ENCODE results near the gene CPED1.
"Not testable (repeated sequence)": the region's sequence is repeated elsewhere in the genome, so short reads cannot be mapped to it uniquely, and the experiment has no call there.

Gene CPED1

GRCh38 chr7:121183883-121184282 lies 195.4 kb downstream of the CPED1 start:
- not testable (repeated sequence) for H3K36me3 ChIP-seq (replicated peaks in 1 of 2; ENCODE audit: control insufficient read depth in 2 of 2, insufficient read depth in 2 of 2, low read length in 2 of 2); H2BK15ac ChIP-seq (ENCODE audit: low read length); H3K23ac ChIP-seq (ENCODE audit: low read depth, low read length, poor library complexity); H3K4me2 ChIP-seq (ENCODE audit: insufficient read depth, low read length, poor library complexity, severe bottlenecking); H3K79me1 ChIP-seq (ENCODE audit: low read depth, low read length); H2BK5ac ChIP-seq (ENCODE audit: low read length); H3K27me3 ChIP-seq (ENCODE audit: control insufficient read depth in 3 of 3, insufficient read depth in 3 of 3, low read depth in 1 of 3, low read length in 3 of 3); H2AFZ ChIP-seq (ENCODE audit: low read length); DNase-seq (ENCODE audit: low spot score); H3K4me3 ChIP-seq (ENCODE audit: low read length in 2 of 2); H3K4ac ChIP-seq (ENCODE audit: low read length); H3K14ac ChIP-seq (ENCODE audit: low read length); H4K8ac ChIP-seq (ENCODE audit: low read depth, low read length); H2BK12ac ChIP-seq (ENCODE audit: low read length); H3K9me3 ChIP-seq (replicated peaks in 1 of 2; ENCODE audit: control insufficient read depth in 2 of 2, insufficient read depth in 1 of 2, low read depth in 1 of 2, low read length in 2 of 2); H3K9ac ChIP-seq (ENCODE audit: low read depth, low read length, poor library complexity); H2BK120ac ChIP-seq (ENCODE audit: low read depth, low read length); H3K18ac ChIP-seq (ENCODE audit: low read length); H2AK5ac ChIP-seq (ENCODE audit: low read depth, low read length); H3K27ac ChIP-seq (replicated peaks; ENCODE audit: low read length); H4K91ac ChIP-seq (ENCODE audit: low read depth, low read length, poor library complexity); H3K4me1 ChIP-seq (ENCODE audit: control insufficient read depth in 2 of 2, insufficient read depth in 1 of 2, low read depth in 1 of 2, low read length in 2 of 2)
- WGBS, 2 donors (ENCODE audit: extremely low coverage in 2 of 2, insufficient read length in 2 of 2, insufficient replicate concordance in 1 of 2), result no CpG with 5 or more reads among the region's 4 CpGs

- Histone ChIP-seq H2BK5ac (ENCODE audit: low read length) (no peak overlapping the region), H3K36me3 (replicated peaks in 1 of 2; ENCODE audit: control insufficient read depth in 2 of 2, insufficient read depth in 2 of 2, low read length in 2 of 2) (no peaks in the 10 kb centered on the region), H3K4ac (ENCODE audit: low read length) (no peak overlapping the region), H3K9me3 (replicated peaks in 1 of 2; ENCODE audit: control insufficient read depth in 2 of 2, insufficient read depth in 1 of 2, low read depth in 1 of 2, low read length in 2 of 2) (no peaks in the 10 kb centered on the region), H3K4me3 (ENCODE audit: low read length in 2 of 2) (no peak overlapping the region), H3K14ac (ENCODE audit: low read length) (no peak overlapping the region), H3K4me2 (ENCODE audit: insufficient read depth, low read length, poor library complexity, severe bottlenecking) (no peak overlapping the region), H3K18ac (ENCODE audit: low read length) (no peak overlapping the region), H2BK12ac (ENCODE audit: low read length) (no peak overlapping the region), H4K91ac (ENCODE audit: low read depth, low read length, poor library complexity) (no peak overlapping the region), H2AK5ac (ENCODE audit: low read depth, low read length) (no peak overlapping the region), H3K4me1 (ENCODE audit: control insufficient read depth in 2 of 2, insufficient read depth in 1 of 2, low read depth in 1 of 2, low read length in 2 of 2) (no peaks in the 10 kb centered on the region), H3K23ac (ENCODE audit: low read depth, low read length, poor library complexity) (no peak overlapping the region), H3K9ac (ENCODE audit: low read depth, low read length, poor library complexity) (no peak overlapping the region), H3K79me1 (ENCODE audit: low read depth, low read length) (no peaks in the 10 kb centered on the region), H3K27me3 (ENCODE audit: control insufficient read depth in 3 of 3, insufficient read depth in 3 of 3, low read depth in 1 of 3, low read length in 3 of 3) (no peaks in the 10 kb centered on the region), H4K8ac (ENCODE audit: low read depth, low read length) (no peak overlapping the region), H2BK120ac (ENCODE audit: low read depth, low read length) (no peak overlapping the region), H2BK15ac (ENCODE audit: low read length) (no peak overlapping the region), H3K27ac (replicated peaks; ENCODE audit: low read length) (no peak overlapping the region), H2AFZ (ENCODE audit: low read length) (no peak overlapping the region)
- DNase-seq (ENCODE audit: low spot score), result no peak
- WGBS, 2 donors (ENCODE audit: extremely low coverage in 2 of 2, insufficient read length in 2 of 2, insufficient replicate concordance in 1 of 2), result no CpG with 5 or more reads among the region's 1 CpG
These were observed 198.2 kb downstream of the CPED1 start for GRCh38 chr7:121186746-121187145.

GRCh38 chr7:121187222-121187621 lies 198.7 kb downstream of the CPED1 start:
- Histone ChIP-seq H2BK5ac (ENCODE audit: low read length) (no peak overlapping the region), H2BK120ac (ENCODE audit: low read depth, low read length) (no peak overlapping the region), H4K8ac (ENCODE audit: low read depth, low read length) (no peak overlapping the region), H2BK12ac (ENCODE audit: low read length) (no peak overlapping the region), H4K91ac (ENCODE audit: low read depth, low read length, poor library complexity) (no peak overlapping the region), H3K4ac (ENCODE audit: low read length) (no peak overlapping the region), H2BK15ac (ENCODE audit: low read length) (no peak overlapping the region), H3K79me1 (ENCODE audit: low read depth, low read length) (no peaks in the 10 kb centered on the region), H3K27ac (replicated peaks; ENCODE audit: low read length) (no peak overlapping the region), H3K9me3 (replicated peaks in 1 of 2; ENCODE audit: control insufficient read depth in 2 of 2, insufficient read depth in 1 of 2, low read depth in 1 of 2, low read length in 2 of 2) (no peaks in the 10 kb centered on the region), H3K18ac (ENCODE audit: low read length) (no peak overlapping the region), H3K4me3 (ENCODE audit: low read length in 2 of 2) (no peak overlapping the region), H2AK5ac (ENCODE audit: low read depth, low read length) (no peak overlapping the region), H3K14ac (ENCODE audit: low read length) (no peak overlapping the region), H2AFZ (ENCODE audit: low read length) (no peak overlapping the region), H3K23ac (ENCODE audit: low read depth, low read length, poor library complexity) (no peak overlapping the region), H3K4me2 (ENCODE audit: insufficient read depth, low read length, poor library complexity, severe bottlenecking) (no peak overlapping the region), H3K9ac (ENCODE audit: low read depth, low read length, poor library complexity) (no peak overlapping the region), H3K36me3 (replicated peaks in 1 of 2; ENCODE audit: control insufficient read depth in 2 of 2, insufficient read depth in 2 of 2, low read length in 2 of 2) (no peaks in the 10 kb centered on the region), H3K4me1 (ENCODE audit: control insufficient read depth in 2 of 2, insufficient read depth in 1 of 2, low read depth in 1 of 2, low read length in 2 of 2) (no peaks in the 10 kb centered on the region), H3K27me3 (ENCODE audit: control insufficient read depth in 3 of 3, insufficient read depth in 3 of 3, low read depth in 1 of 3, low read length in 3 of 3) (no peaks in the 10 kb centered on the region)
- no peak for DNase-seq (ENCODE audit: low spot score)
- no CpG with 5 or more reads among the region's 3 CpGs for WGBS, 2 donors (ENCODE audit: extremely low coverage in 2 of 2, insufficient read length in 2 of 2, insufficient replicate concordance in 1 of 2)

GRCh38 chr7:121187676-121188075 lies 199.2 kb downstream of the CPED1 start:
- H3K27ac ChIP-seq (replicated peaks; ENCODE audit: low read length), result no peak overlapping the region
- H3K4ac ChIP-seq (ENCODE audit: low read length), result no peak overlapping the region
- H2BK15ac ChIP-seq (ENCODE audit: low read length), result no peak overlapping the region
- no peaks in the 10 kb centered on the region for H3K27me3 ChIP-seq (ENCODE audit: control insufficient read depth in 3 of 3, insufficient read depth in 3 of 3, low read depth in 1 of 3, low read length in 3 of 3)
- H2AK5ac ChIP-seq (ENCODE audit: low read depth, low read length), result no peak overlapping the region
- no peak overlapping the region for H4K91ac ChIP-seq (ENCODE audit: low read depth, low read length, poor library complexity)
- H3K18ac ChIP-seq (ENCODE audit: low read length), result no peak overlapping the region
- H3K4me1 ChIP-seq (ENCODE audit: control insufficient read depth in 2 of 2, insufficient read depth in 1 of 2, low read depth in 1 of 2, low read length in 2 of 2), result no peaks in the 10 kb centered on the region
- H3K4me3 ChIP-seq (ENCODE audit: low read length in 2 of 2), result no peak overlapping the region
- H2BK120ac ChIP-seq (ENCODE audit: low read depth, low read length), result no peak overlapping the region
- no peak overlapping the region for H2BK5ac ChIP-seq (ENCODE audit: low read length)
- H2BK12ac ChIP-seq (ENCODE audit: low read length), result no peak overlapping the region
- H3K36me3 ChIP-seq (replicated peaks in 1 of 2; ENCODE audit: control insufficient read depth in 2 of 2, insufficient read depth in 2 of 2, low read length in 2 of 2), result no peaks in the 10 kb centered on the region
- no peak overlapping the region for H3K23ac ChIP-seq (ENCODE audit: low read depth, low read length, poor library complexity)
- no peak overlapping the region for H3K4me2 ChIP-seq (ENCODE audit: insufficient read depth, low read length, poor library complexity, severe bottlenecking)
- no peak for DNase-seq (ENCODE audit: low spot score)
- H2AFZ ChIP-seq (ENCODE audit: low read length), result no peak overlapping the region
- H3K9ac ChIP-seq (ENCODE audit: low read depth, low read length, poor library complexity), result no peak overlapping the region
- no peak overlapping the region for H3K14ac ChIP-seq (ENCODE audit: low read length)
- no peaks in the 10 kb centered on the region for H3K9me3 ChIP-seq (replicated peaks in 1 of 2; ENCODE audit: control insufficient read depth in 2 of 2, insufficient read depth in 1 of 2, low read depth in 1 of 2, low read length in 2 of 2)
- H3K79me1 ChIP-seq (ENCODE audit: low read depth, low read length), result no peaks in the 10 kb centered on the region
- no peak overlapping the region for H4K8ac ChIP-seq (ENCODE audit: low read depth, low read length)
